ENCODE measurements around the gene KDM4B.
"Not testable (repeated sequence)": the region's sequence is repeated elsewhere in the genome, so short reads cannot be mapped to it uniquely, and the experiment has no call there.

Gene KDM4B

DNA sequence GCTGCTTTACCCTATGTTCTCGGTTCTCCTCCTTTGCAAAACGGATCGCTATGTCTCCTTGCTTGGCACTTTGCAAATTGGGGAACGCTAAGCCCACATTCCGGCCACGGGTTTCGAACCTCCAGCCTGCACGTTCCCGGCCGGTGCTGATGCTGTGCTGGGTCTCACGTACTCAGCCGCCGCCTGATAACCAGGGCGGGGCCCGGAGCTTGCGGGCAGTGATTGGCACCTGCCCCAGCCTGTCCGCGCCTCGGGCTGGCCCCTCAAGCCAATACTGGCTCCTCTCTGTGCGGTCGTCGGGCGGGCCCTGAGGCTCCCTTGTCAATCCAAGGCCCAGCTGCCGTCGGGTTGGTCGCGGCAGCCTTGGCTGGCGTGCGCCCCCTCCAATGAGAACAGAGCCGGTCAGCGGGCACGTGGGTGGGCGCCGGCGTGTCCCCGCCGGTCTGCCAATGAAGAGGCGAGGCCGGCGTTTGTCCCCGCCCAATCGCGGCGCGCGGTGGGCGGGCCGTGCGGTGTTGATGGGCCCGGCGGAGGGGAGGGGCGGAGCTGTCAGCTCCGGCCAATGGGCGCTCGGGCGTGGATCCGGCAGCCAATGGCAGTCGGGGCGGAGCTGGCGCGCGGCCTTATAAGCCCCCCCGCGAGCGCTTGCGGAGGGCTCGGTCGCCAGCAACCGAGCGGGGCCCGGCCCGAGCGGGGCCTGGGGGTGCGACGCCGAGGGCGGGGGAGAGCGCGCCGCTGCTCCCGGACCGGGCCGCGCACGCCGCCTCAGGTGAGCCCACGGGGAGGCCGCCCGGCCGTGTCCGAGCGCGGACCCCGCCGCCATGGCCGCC lies at the start of gene KDM4B:
KDM4B (plus strand) TSS at position 652 of the 830 bp plus-strand sequence. CDS start 63,778 bp downstream, outside the sequence.
- peaks cover 13% of the 10 kb centered on the region for H3K4me1 ChIP-seq (ENCODE audit: control insufficient read depth, insufficient read depth, low read length)
- peak within 1 kb of the TSS; percentile 62 for H3K27ac ChIP-seq (ENCODE audit: low read depth, low read length)
- H3K4me3 ChIP-seq (ENCODE audit: low read length), result peak within 1 kb of the TSS; percentile 78
- no peaks in the 10 kb centered on the region for H3K27me3 ChIP-seq (ENCODE audit: control insufficient read depth, insufficient read depth, low read length)
- H3K9ac ChIP-seq (ENCODE audit: low read length), result no peak within 1 kb of the TSS
- no peaks in the 10 kb centered on the region for H3K36me3 ChIP-seq (ENCODE audit: control insufficient read depth, insufficient read depth, low read length)

DNA sequence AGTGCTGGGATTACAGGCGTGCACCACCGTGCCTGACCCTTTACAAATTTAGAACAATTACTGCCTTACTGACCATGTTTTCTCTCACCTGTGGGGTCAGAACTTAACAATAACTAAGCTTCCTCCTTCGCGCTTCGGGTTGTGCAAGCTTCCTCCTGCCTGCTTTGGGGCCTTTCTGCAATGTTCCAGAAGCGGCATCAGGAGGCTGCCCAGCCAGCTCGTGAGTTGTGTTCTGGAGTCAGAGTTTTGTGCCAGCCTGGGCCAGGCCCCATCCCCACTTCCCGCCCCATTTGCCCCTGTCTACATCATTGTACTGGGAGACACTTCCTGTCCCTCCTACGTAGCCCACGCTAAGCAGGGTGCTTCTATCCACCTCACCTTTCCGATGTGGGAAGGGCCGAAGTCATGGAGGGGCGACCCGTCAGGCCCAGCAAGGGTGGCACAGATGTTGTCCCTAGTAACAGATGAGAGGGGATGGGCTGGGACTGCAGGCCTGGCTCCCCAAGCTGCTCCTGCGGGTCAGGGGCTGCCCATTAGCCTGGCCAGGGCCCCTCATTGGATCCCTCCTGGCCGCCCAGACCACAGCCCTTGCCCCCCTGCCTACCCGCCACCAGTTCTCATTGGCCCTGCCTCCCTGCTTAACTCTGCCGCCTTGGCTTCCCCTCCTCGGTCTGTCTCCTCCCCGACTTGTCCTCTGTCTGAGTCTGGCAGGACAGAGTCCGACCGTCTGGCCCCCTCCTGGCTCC lies 46.2 kb upstream of the KDM4B start:
- Histone ChIP-seq H3K27me3 (ENCODE audit: control insufficient read depth, insufficient read depth, low read length) (no peaks in the 10 kb centered on the region), H3K27ac (ENCODE audit: low read depth, low read length) (no peak overlapping the region), H3K4me3 (ENCODE audit: low read length) (no peak overlapping the region), H3K4me1 (ENCODE audit: control insufficient read depth, insufficient read depth, low read length) (no peaks in the 10 kb centered on the region), H3K36me3 (ENCODE audit: control insufficient read depth, insufficient read depth, low read length) (no peaks in the 10 kb centered on the region), H3K9ac (ENCODE audit: low read length) (no peak overlapping the region)

DNA sequence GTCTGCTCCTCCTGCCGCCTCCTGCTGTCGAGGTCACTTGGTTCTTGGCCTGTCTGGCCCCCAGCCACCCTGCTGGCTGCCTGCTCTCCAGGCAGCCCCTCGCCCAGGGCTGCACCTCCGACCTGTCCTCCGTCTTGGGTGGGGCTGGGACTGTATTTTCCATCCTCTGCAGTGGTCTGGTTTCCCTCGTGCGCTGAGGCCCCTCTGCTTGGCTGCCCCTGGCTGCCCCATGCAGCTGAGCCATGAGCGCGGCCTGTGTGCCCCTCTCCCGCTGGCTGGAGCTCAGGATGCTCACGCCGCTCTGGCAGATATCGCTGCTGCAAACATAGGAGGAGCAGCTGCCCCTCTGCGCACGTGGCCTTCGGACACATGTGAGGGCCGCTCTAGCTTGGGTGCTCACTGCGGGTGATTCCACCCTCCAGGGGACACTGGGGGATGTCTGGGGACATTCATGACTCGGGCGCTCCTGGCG lies 45.6 kb upstream of the KDM4B start:
- Histone ChIP-seq H3K27me3 (ENCODE audit: control insufficient read depth, insufficient read depth, low read length) (no peaks in the 10 kb centered on the region), H3K4me3 (ENCODE audit: low read length) (no peak overlapping the region), H3K27ac (ENCODE audit: low read depth, low read length) (no peak overlapping the region), H3K36me3 (ENCODE audit: control insufficient read depth, insufficient read depth, low read length) (no peaks in the 10 kb centered on the region), H3K4me1 (ENCODE audit: control insufficient read depth, insufficient read depth, low read length) (no peaks in the 10 kb centered on the region), H3K9ac (ENCODE audit: low read length) (no peak overlapping the region)

- no peak overlapping the region for H3K4me3 ChIP-seq (ENCODE audit: low read length)
- H3K27me3 ChIP-seq (ENCODE audit: control insufficient read depth, insufficient read depth, low read length), result no peaks in the 10 kb centered on the region
- H3K36me3 ChIP-seq (ENCODE audit: control insufficient read depth, insufficient read depth, low read length), result no peaks in the 10 kb centered on the region
- H3K4me1 ChIP-seq (ENCODE audit: control insufficient read depth, insufficient read depth, low read length), result no peaks in the 10 kb centered on the region
- H3K9ac ChIP-seq (ENCODE audit: low read length), result no peak overlapping the region
- H3K27ac ChIP-seq (ENCODE audit: low read depth, low read length), result no peak overlapping the region
These were observed 39.7 kb upstream of the KDM4B start for GRCh38 chr19:4929186-4929585.

GRCh38 chr19:4930664-4931063 lies 38.2 kb upstream of the KDM4B start:
- Histone ChIP-seq H3K36me3 (ENCODE audit: control insufficient read depth, insufficient read depth, low read length) (no peaks in the 10 kb centered on the region), H3K27ac (ENCODE audit: low read depth, low read length) (no peak overlapping the region), H3K4me3 (ENCODE audit: low read length) (no peak overlapping the region), H3K27me3 (ENCODE audit: control insufficient read depth, insufficient read depth, low read length) (no peaks in the 10 kb centered on the region), H3K4me1 (ENCODE audit: control insufficient read depth, insufficient read depth, low read length) (no peaks in the 10 kb centered on the region), H3K9ac (ENCODE audit: low read length) (no peak overlapping the region)

DNA sequence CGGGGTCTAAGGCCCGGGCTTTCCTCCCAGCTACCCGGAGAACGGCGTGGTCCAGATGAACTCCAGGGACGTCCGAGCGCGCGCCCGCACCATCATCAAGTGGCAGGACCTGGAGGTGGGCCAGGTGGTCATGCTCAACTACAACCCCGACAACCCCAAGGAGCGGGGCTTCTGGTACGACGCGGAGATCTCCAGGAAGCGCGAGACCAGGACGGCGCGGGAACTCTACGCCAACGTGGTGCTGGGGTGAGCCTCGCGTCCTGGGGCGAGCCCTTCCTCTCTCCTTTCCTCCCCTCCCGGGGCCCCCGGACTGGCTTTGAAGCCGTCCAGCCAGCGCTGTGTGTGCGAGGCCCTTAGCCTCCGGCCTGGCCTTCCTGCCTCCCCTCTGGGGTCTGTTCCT lies 36.2 kb upstream of the KDM4B start:
- Histone ChIP-seq H3K36me3 (ENCODE audit: control insufficient read depth, insufficient read depth, low read length) (no peaks in the 10 kb centered on the region), H3K4me1 (ENCODE audit: control insufficient read depth, insufficient read depth, low read length) (no peaks in the 10 kb centered on the region), H3K4me3 (ENCODE audit: low read length) (no peak overlapping the region), H3K27me3 (ENCODE audit: control insufficient read depth, insufficient read depth, low read length) (no peaks in the 10 kb centered on the region), H3K27ac (ENCODE audit: low read depth, low read length) (no peak overlapping the region), H3K9ac (ENCODE audit: low read length) (no peak overlapping the region)

DNA sequence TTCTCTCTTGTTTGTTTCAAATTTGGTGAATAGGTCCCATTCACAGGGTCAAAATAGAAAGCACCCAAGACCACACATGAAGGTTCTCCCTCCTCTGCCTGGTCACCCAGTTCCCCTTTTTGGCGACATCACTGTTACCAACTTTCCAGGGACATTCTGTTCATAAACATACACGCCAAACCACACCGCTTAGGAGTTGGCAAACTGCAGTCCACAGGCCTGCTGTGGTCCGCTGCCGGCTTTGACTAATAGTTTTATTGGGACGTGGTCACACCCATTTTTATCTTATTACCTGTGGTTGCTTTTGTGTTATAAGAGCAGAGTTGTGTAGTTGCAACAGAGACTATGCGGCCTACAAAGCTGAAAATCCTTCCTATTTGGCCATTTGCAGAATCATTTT lies 35.4 kb upstream of the KDM4B start:
- H3K27ac ChIP-seq (ENCODE audit: low read depth, low read length), result no peak overlapping the region
- H3K9ac ChIP-seq (ENCODE audit: low read length), result no peak overlapping the region

GRCh38 chr19:4935444-4935843 lies 33.5 kb upstream of the KDM4B start:
- Histone ChIP-seq H3K4me3 (ENCODE audit: low read length) (no peak overlapping the region), H3K27me3 (ENCODE audit: control insufficient read depth, insufficient read depth, low read length) (no peaks in the 10 kb centered on the region), H3K9ac (ENCODE audit: low read length) (no peak overlapping the region), H3K27ac (ENCODE audit: low read depth, low read length) (no peak overlapping the region), H3K36me3 (ENCODE audit: control insufficient read depth, insufficient read depth, low read length) (no peaks in the 10 kb centered on the region), H3K4me1 (ENCODE audit: control insufficient read depth, insufficient read depth, low read length) (no peaks in the 10 kb centered on the region)

More for the DNA sequence above, 35.4 kb upstream of the KDM4B start:
- no peak overlapping the region for H3K4me3 ChIP-seq (ENCODE audit: low read length)
- H3K36me3 ChIP-seq (ENCODE audit: control insufficient read depth, insufficient read depth, low read length), result no peaks in the 10 kb centered on the region
- no peaks in the 10 kb centered on the region for H3K27me3 ChIP-seq (ENCODE audit: control insufficient read depth, insufficient read depth, low read length)
- H3K4me1 ChIP-seq (ENCODE audit: control insufficient read depth, insufficient read depth, low read length), result no peaks in the 10 kb centered on the region

DNA sequence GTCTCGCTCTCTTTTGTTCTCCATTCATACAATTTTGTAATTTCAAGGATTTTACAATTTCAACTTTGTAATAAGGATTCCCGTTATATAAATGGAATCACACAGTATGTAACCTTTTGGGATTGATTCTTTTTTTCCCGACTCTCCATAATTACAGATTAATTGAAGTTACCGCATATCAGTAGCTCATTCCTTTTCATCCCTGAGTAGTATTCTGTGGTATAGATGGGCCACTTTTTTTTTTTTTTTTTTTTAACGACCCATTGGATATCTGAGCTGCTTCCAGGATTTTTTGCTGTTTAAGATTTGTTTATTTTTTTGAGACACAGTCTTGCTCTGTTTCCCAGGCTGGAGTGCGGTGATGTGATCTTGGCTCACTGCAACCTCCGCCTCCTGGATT lies 31.9 kb upstream of the KDM4B start:
- H3K36me3 ChIP-seq (ENCODE audit: control insufficient read depth, insufficient read depth, low read length), result no peaks in the 10 kb centered on the region

GRCh38 chr19:4938461-4938860 lies 30.5 kb upstream of the KDM4B start:
- H3K9ac ChIP-seq (ENCODE audit: low read length); H3K4me3 ChIP-seq (ENCODE audit: low read length); H3K27me3 ChIP-seq (ENCODE audit: control insufficient read depth, insufficient read depth, low read length); H3K27ac ChIP-seq (ENCODE audit: low read depth, low read length); H3K4me1 ChIP-seq (ENCODE audit: control insufficient read depth, insufficient read depth, low read length); H3K36me3 ChIP-seq (ENCODE audit: control insufficient read depth, insufficient read depth, low read length): not testable (repeated sequence)

More for the DNA sequence above, 31.9 kb upstream of the KDM4B start:
- no peaks in the 10 kb centered on the region for H3K27me3 ChIP-seq (ENCODE audit: control insufficient read depth, insufficient read depth, low read length)
- H3K4me1 ChIP-seq (ENCODE audit: control insufficient read depth, insufficient read depth, low read length), result no peaks in the 10 kb centered on the region
- H3K9ac ChIP-seq (ENCODE audit: low read length), result no peak overlapping the region
- no peak overlapping the region for H3K4me3 ChIP-seq (ENCODE audit: low read length)
- no peak overlapping the region for H3K27ac ChIP-seq (ENCODE audit: low read depth, low read length)

DNA sequence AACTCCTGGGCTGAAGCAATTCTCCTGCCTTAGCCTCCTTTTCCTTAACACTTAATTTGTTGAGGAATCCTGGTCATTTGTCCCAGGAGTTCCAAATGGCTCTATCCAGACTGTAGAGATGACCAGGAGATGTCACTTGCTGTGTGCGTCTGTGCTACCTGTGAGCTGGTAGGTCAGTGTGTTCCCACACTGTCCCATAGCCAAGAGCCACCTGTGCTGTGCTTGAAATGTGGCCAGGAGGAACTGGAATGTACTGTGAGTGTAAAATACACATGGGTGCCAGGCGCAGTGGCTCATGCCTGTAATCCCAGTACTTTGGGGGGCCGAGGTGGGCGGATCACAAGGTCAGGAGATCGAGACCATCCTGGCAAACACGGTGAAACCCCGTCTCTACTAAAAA lies 29.4 kb upstream of the KDM4B start:
- no peaks in the 10 kb centered on the region for H3K27me3 ChIP-seq (ENCODE audit: control insufficient read depth, insufficient read depth, low read length)
- no peak overlapping the region for H3K4me3 ChIP-seq (ENCODE audit: low read length)
- no peak overlapping the region for H3K27ac ChIP-seq (ENCODE audit: low read depth, low read length)
- no peak overlapping the region for H3K9ac ChIP-seq (ENCODE audit: low read length)
- no peaks in the 10 kb centered on the region for H3K36me3 ChIP-seq (ENCODE audit: control insufficient read depth, insufficient read depth, low read length)
- H3K4me1 ChIP-seq (ENCODE audit: control insufficient read depth, insufficient read depth, low read length), result no peaks in the 10 kb centered on the region

- H3K36me3 ChIP-seq (ENCODE audit: control insufficient read depth, insufficient read depth, low read length); H3K27me3 ChIP-seq (ENCODE audit: control insufficient read depth, insufficient read depth, low read length); H3K9ac ChIP-seq (ENCODE audit: low read length); H3K4me1 ChIP-seq (ENCODE audit: control insufficient read depth, insufficient read depth, low read length); H3K27ac ChIP-seq (ENCODE audit: low read depth, low read length); H3K4me3 ChIP-seq (ENCODE audit: low read length): not testable (repeated sequence)
These were observed 27.2 kb upstream of the KDM4B start for GRCh38 chr19:4941638-4942169.

All from rectal smooth muscle tissue (tissue), 1 donor.